Upper lobe of left lung (tissue), 4 donors: Measurements from ENCODE around the gene GMDS.

ENCODE experiments used
- POLR2A ChIP-seq, 4 donors: fragments of 450-650 bp; IDR thresholded peaks; one replicate each; pipeline ENCODE4 v1.5.1; 2016 to 2017; ENCODE audit warnings: antibody characterized with exemption in 4 of 4, mild to moderate bottlenecking in 2 of 4
- TF ChIP-seq, protein P1 (sequence below), 6 experiments: fragments of 450-650 bp in 4 of 6; fragments of 200-600 bp in 2 of 6; sonication (generic) in 2 of 6; IDR thresholded peaks; one replicate each; pipeline ENCODE4 v1.5.1; 2016 to 2019; ENCODE audit warnings: antibody characterized with exemption in 6 of 6

DNA sequence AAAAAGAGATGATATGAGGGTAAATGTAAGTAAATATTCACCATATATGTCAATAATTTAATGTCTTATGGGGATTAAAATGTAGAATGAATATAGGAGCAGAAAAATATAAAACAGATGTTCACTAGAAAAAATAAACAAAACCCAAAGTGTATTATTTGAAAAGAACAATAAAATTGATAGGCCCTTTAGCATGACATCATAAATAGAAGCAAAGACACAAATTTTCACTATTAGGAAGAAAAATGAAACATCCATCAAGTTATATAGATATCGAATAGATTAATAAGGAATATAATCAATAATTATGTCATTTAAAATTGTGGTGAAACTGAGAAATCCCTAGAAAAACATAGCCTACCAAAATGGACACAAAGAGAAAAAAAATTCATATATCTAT, 40.1 kb upstream of the GMDS start:
- TF ChIP-seq, protein P1, sequence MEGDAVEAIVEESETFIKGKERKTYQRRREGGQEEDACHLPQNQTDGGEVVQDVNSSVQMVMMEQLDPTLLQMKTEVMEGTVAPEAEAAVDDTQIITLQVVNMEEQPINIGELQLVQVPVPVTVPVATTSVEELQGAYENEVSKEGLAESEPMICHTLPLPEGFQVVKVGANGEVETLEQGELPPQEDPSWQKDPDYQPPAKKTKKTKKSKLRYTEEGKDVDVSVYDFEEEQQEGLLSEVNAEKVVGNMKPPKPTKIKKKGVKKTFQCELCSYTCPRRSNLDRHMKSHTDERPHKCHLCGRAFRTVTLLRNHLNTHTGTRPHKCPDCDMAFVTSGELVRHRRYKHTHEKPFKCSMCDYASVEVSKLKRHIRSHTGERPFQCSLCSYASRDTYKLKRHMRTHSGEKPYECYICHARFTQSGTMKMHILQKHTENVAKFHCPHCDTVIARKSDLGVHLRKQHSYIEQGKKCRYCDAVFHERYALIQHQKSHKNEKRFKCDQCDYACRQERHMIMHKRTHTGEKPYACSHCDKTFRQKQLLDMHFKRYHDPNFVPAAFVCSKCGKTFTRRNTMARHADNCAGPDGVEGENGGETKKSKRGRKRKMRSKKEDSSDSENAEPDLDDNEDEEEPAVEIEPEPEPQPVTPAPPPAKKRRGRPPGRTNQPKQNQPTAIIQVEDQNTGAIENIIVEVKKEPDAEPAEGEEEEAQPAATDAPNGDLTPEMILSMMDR (IDR thresholded peaks at IDR 0.05) = no peak
- TF ChIP-seq POLR2A (IDR thresholded peaks at IDR 0.05) = no peak
